ENCODE results near the gene CD8B.
"Not testable (repeated sequence)": the region's sequence is repeated elsewhere in the genome, so short reads cannot be mapped to it uniquely, and the experiment has no call there.

The CD8B gene

DNA sequence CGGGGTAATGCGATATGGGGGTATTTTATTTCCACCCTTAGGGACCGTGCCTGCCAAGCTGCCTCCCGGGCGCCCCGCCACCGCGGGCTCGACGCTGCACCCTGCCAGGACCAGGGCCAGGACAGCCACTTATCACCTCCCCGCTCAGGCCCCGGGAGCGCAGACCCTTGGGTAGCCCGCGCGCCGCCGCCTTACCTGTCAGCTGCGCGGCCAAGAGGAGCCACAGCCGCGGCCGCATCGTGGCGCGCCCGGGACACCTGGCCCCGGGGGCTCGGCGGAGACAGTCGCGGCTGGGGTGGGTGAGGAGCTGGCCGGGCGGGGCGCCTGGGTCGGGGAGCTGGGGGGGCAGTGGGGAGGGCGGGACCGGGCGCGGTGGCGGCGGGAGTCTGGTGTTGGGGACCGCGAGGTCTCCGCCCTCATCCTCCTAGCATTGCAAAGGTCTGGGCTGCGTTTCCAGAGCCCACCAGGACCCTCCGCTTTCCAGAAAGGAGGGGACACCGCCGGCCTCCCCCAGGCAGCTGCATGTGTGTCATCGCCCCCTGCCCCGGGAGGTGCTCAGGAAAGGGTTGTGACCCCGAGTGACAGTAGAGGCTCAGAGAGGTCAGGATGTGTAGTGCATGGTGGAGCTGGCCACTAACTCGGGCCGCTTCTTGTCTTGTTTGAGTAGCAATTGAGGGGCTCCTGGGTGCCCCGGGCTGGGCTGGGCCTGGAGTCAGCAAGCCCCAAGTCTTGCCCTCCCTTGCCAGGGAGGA lies at the start of gene CD8B:
CD8B (minus strand) TSS at position 259 of the 752 bp plus-strand sequence; CDS start at position 238, 21 bp downstream.
- not testable (repeated sequence) for DNase-seq

GRCh38 chr2:86905868-86906267 lies 44.2 kb upstream of the CD8B start:
- not testable (repeated sequence) for DNase-seq

GRCh38 chr2:86900687-86901086 lies 39.0 kb upstream of the CD8B start:
- not testable (repeated sequence) for DNase-seq

DNA sequence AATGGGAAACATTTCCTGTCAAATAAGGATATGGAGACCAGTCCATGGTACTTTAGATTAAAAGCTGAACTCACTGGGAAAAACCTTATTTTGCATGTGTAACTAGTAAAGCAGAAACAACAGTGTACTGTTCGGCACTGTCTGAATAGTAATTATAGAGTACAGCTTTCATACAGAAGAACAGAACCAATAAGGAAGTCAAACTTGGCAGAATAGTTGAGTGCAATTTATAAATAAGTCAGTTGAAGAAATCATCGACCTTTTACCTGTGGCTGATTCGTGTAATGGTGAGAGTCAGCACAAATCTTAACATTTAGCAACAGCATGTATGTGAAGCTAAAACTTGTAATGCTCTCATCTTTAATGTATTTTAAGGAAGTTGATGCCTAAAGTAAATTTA lies 24.3 kb upstream of the CD8B start:
- DNase-seq: not testable (repeated sequence)

- not testable (repeated sequence) for DNase-seq
Measured at GRCh38 chr2:86882865-86883264, 21.2 kb upstream of the CD8B start.

DNA sequence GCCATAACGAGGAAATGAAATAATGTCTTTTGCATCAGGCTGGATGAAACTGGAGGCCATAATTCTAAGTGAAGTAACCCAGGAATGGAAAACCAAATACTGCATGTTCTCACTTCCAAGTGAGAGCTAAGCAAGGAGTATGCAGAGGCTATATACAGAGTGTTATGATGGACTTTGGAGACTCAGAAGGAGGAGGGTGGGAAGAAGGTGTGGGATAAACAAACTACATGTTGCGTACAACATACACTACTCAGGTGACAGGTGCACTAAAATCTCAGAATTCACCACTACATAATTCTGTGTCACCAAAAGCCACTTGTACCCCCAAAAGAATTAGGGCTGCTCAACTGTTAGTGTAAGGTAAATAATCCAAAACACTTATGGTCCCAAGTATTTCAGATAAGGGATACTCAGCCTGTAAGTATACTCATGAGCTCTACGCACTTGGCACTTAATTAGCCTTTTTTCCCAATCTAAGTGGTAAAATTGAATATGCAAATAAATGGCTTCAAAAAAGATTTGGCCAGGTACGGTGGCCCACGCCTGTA lies 20.5 kb upstream of the CD8B start:
- not testable (repeated sequence) for DNase-seq

DNA sequence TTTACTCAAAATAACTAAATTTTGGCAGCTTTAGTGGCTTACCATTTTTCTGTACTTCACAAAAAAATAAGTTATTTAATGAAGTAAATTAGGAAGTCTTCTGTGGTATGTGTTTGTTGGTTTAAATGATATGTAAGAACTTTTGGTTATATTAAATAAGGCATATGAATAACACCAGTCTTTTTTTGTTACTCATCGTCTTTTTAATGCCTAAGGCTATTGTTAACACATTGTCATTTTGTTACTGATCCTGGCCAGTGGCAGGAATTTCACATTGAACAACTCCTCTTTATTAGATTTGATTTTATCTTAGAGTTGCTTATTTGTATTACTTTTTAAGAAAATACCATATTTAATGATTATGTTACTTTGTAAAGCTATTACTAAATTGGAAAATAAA lies 17.3 kb upstream of the CD8B start:
- DNase-seq: not testable (repeated sequence)

DNA sequence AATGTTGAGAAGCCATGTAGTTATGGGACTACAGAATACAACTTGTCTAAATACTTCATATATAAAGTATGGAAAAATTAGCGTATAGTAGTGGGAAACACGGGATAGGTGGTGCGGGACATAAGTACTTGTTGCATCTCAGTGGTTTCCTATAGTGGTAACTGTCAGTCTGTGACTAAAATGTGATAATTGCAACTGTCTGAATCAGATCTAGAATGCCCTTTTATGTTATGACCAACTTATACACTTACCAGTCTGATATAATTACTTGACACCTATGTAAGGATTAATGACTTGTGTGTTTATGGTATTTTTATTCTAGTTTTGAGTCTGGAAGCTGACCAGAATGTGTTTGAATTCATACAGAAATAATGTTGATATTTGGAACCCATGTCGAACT lies 9.3 kb upstream of the CD8B start:
- not testable (repeated sequence) for DNase-seq

DNA sequence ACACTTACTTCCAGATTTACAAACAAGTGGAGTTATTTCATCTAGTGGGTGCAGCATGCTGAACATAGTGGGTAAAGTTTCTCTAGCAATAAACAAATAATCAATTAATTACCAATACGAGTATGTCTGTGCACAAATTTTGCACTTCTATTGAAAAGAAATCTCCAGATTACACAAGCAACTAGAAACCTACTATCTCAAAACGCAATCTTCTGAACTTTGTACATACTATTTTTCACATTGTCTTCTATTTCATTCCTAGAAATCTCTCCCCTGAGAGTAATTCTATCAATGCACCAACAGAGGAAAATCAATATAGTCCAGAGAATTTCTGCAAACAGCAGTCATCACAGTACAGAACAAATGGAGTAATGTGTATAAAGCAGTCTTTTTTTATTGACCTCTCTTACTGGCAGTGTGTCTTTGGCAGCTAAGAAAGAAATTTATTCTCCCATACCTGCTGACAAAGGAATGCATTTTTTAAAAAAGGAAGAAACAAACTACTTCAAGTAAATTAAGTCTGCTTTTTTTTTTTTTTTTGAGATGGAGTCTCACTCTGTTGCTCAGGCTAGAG lies 7.3 kb upstream of the CD8B start:
- not testable (repeated sequence) for DNase-seq

- not testable (repeated sequence) for DNase-seq
Measured at GRCh38 chr2:86862380-86862703, 656 bp upstream of the CD8B start.

DNA sequence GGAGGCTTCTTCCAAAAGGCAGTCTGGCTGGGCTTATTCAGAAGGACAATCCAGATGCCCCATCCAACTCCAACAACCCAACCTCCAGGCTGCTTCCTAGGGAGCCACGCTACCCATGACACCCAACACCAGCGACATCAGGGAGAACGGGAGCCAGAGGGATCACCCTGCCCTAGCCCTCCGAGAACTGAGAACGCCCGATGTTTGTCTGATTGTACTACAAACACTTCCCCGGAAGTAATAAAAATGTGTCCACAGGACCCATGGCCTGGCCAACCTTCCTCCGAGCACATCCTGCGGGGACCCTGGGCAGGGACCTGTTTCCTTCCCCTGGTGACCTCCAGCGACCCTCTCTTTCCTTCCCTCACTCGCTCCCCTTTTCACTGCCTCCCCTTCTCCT lies 511 bp downstream of the CD8B start:
- not testable (repeated sequence) for DNase-seq

GRCh38 chr2:86860573-86860972 lies 1.1 kb downstream of the CD8B start:
- DNase-seq: not testable (repeated sequence)

DNA sequence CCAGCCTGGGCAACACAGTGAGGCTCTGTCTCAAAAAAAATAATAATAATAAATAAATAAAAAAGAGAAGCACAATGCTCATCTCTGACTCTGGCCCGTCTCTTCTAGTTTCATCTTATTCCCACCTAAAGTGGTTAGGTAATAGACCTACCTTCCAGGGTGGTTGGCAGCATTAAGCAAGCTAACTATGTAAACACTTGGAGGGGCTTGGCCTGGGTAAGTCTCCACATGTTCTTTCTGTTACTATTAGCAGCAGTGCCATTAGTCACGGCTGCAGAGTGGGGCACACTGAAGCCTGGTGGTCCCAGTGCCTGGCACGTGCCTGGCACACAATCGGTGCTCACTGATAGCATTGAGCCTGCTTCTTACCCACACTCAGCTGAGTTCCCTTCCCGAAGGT lies 4.0 kb downstream of the CD8B start:
- DNase-seq: not testable (repeated sequence)

DNA sequence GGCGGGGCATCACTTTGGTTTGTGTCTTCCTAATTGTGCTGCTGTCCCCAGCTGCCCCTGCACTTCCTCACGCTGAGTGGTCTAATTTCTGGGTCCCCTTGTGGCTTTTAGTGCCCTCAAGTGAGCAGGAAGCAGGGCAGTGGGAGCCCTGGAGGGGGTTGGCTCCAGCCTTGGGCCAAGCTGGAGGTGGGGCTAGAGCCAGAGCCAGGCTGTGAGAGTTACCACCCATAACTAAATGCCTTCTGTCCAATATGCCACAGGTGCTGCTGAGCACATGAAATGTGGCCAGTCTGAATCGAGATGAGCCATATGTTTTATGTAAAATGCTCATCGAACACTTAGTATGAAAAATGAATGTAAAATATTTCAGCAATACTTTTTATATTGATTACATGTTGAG lies 5.2 kb downstream of the CD8B start:
- DNase-seq: not testable (repeated sequence)

GRCh38 chr2:86855981-86856380 lies 5.7 kb downstream of the CD8B start:
- DNase-seq: not testable (repeated sequence)

GRCh38 chr2:86851581-86851980 lies 10.1 kb downstream of the CD8B start:
- DNase-seq: not testable (repeated sequence)

DNA sequence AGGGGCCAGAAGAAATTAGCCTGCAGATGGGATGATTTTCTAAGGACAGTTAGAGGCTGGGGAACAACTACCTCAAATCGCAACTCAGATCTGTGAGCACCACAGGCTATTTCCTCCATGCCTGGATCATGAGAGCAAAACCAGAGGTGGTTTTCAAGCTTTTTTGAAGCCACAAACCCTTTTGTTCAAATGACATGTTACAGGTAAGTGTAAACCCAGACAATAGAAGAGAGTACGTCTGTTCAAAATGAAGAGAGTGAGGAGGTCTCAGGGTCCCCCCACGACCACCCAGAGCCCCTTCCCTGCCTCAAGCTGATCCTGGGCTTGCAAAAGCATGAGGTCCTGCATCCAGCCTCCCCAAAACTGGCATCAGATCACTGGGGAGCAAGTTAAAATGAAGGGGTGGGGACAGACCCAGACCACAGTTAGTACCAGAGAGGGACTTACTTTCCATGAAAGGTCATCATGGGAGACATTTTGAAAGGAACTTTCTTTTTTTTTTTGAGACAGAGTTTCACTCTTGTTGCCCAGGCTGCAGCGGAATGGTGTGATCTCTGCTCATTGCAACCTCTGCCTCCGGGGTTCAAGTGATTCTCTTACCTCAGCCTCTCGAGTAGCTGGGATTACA lies 19.0 kb downstream of the CD8B start:
- not testable (repeated sequence) for DNase-seq

GRCh38 chr2:86841330-86841729 lies 20.4 kb downstream of the CD8B start:
- not testable (repeated sequence) for DNase-seq

GRCh38 chr2:86839871-86840548 lies 21.7 kb downstream of the CD8B start:
- DNase-seq: not testable (repeated sequence)

- not testable (repeated sequence) for DNase-seq
Measured at GRCh38 chr2:86839455-86839854, 22.2 kb downstream of the CD8B start.

GRCh38 chr2:86837714-86838113 lies 24.0 kb downstream of the CD8B start:
- DNase-seq: not testable (repeated sequence)

DNA sequence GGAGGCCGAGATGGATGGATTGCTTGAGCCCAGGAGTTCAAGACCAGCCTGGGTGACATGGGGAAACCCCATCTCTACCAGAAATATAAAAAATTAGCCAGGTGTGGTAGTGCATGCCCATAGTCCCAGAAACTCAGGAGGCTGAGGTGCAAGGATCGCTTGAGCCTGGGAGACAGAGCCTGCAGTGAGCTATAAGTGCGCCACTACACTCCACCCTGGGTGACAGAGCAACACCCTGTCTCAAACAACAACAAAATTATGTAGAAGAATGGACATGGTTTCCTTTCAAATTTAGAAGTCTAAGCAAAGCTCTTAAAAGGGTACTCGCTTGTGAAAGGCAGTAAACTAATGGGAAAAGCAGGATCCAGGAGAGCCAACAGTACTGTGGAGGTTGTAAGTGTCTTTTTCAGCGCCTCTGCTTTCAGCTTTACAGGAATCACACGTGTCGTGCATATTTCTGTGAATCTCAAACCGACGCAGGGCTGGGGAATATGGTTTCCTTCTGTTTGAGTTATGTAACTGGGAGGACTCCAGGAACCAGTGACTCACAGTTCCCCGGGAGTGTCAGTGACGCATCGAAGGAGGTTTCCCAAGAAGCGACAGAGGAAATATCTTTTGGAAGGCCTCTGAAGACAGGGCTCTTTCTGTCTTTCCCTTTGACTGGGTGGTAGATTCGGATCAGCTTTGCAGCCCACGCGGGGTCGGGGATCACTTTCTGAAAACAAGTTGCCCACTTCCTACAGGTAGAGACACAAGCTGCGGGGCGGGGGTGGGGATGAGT lies 24.6 kb downstream of the CD8B start:
- not testable (repeated sequence) for DNase-seq
